ENCODE data around the gene ALG12. TPM values are rescaled to one million over a fixed set of nuclear protein-coding genes. Genes with fewer than 3 reads are reported as not detected.

ALG12 gene
- total and polyA plus RNA-seq, 5 donors from 2014 or later = 12.6 to 18.1 (median 15.5) TPM

- peaks cover 0 to 2% (median under 1%) of the 10 kb centered on the region in 4 donors for H3K4me1 Mint-ChIP-seq
- H3K36me3 ChIP-seq (ENCODE audit: control insufficient read depth, insufficient read depth, low read length) = peaks cover 25% of the 10 kb centered on the region
- peak overlapping the region in 1 of 3 donors; percentile 55 for H3K27ac Mint-ChIP-seq
- peaks cover 22% of the 10 kb centered on the region for H3K36me3 Mint-ChIP-seq
- H3K27me3 Mint-ChIP-seq = no peaks in the 10 kb centered on the region
- no peak overlapping the region for H3K4me3 Mint-ChIP-seq
- no peaks in the 10 kb centered on the region for H3K9me3 Mint-ChIP-seq
- no peaks in the 10 kb centered on the region for H3K4me1 ChIP-seq (ENCODE audit: control insufficient read depth, insufficient read depth, low read length, poor library complexity, severe bottlenecking)
- H3K27me3 ChIP-seq (ENCODE audit: control insufficient read depth, insufficient read depth, low read length) = no peaks in the 10 kb centered on the region
- ATAC-seq (ENCODE audit: low read depth in 2 of 2) = no peak
- H3K27ac ChIP-seq (ENCODE audit: insufficient read depth, low read length, poor library complexity, severe bottlenecking) = no peak overlapping the region
- H3K4me3 ChIP-seq (ENCODE audit: low read depth, low read length) = no peak overlapping the region
- H3K9me3 ChIP-seq (ENCODE audit: control insufficient read depth in 2 of 2, low read length in 2 of 2) = no peaks in the 10 kb centered on the region
- no peak for DNase-seq
Observed at GRCh38 chr22:49899530-49899929, 18.7 kb downstream of the ALG12 start.

DNA sequence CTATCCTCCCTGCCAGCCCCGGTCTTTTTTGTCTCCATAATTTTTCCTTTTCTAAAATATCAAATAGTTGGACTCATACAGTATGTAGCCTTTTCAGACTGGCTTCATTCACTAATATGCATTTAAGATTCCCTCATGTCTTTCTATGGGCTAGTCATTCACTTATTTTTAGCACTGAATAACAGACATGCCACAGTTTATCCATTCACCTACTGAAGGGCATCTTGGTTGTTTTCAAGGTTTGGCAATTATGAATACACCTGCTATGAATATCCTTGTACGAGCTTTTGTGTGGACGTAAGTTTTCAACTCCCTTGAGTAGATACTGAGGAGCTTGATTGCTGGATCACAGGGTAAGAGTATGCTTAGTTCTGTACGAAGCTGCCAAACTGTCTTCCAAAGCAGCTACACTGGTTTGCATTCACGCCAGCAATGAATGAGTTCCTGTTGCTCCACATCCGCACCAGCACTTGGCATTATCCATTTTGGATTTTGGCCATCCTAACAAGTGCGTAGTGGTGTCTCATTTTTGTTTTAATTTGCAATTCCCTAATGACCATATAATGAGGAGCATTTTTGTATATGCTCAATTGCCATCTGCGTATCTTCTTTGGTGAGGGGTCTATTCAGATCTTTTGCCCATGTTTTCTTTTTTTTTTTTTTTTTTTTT, 21.1 kb downstream of the ALG12 start:
- Mint-ChIP-seq H3K27ac (peak overlapping the region in 2 of 3 donors; percentile 42 to 62), H3K27me3 (no peaks in the 10 kb centered on the region), H3K9me3 (no peaks in the 10 kb centered on the region), H3K4me3 (no peak overlapping the region), H3K36me3 (peaks cover 26% of the 10 kb centered on the region), H3K4me1 (peaks cover 0 to 7% (median 4%) of the 10 kb centered on the region in 4 donors)
- Histone ChIP-seq H3K4me1 (ENCODE audit: control insufficient read depth, insufficient read depth, low read length, poor library complexity, severe bottlenecking) (no peaks in the 10 kb centered on the region), H3K27me3 (ENCODE audit: control insufficient read depth, insufficient read depth, low read length) (no peaks in the 10 kb centered on the region), H3K27ac (ENCODE audit: insufficient read depth, low read length, poor library complexity, severe bottlenecking) (no peak overlapping the region), H3K9me3 (ENCODE audit: control insufficient read depth in 2 of 2, low read length in 2 of 2) (no peaks in the 10 kb centered on the region), H3K36me3 (ENCODE audit: control insufficient read depth, insufficient read depth, low read length) (peaks cover 7% of the 10 kb centered on the region), H3K4me3 (ENCODE audit: low read depth, low read length) (no peak overlapping the region)
- no peak for ATAC-seq (ENCODE audit: low read depth in 2 of 2)
- DNase-seq = no peak

- ATAC-seq (ENCODE audit: low read depth in 2 of 2) = no peak
- Histone ChIP-seq H3K9me3 (ENCODE audit: control insufficient read depth in 2 of 2, low read length in 2 of 2) (no peaks in the 10 kb centered on the region), H3K4me3 (ENCODE audit: low read depth, low read length) (no peak overlapping the region), H3K27ac (ENCODE audit: insufficient read depth, low read length, poor library complexity, severe bottlenecking) (no peak overlapping the region), H3K27me3 (ENCODE audit: control insufficient read depth, insufficient read depth, low read length) (no peaks in the 10 kb centered on the region), H3K36me3 (ENCODE audit: control insufficient read depth, insufficient read depth, low read length) (peaks cover 2% of the 10 kb centered on the region), H3K4me1 (ENCODE audit: control insufficient read depth, insufficient read depth, low read length, poor library complexity, severe bottlenecking) (no peaks in the 10 kb centered on the region)
- Mint-ChIP-seq H3K27ac (peak overlapping the region in 1 of 3 donors; percentile 62), H3K9me3 (peaks cover 0 to 4% (median 0%) of the 10 kb centered on the region in 7 donors), H3K36me3 (peaks cover 27% of the 10 kb centered on the region), H3K4me3 (no peak overlapping the region), H3K27me3 (no peaks in the 10 kb centered on the region), H3K4me1 (peaks cover 0 to 11% (median 6%) of the 10 kb centered on the region in 4 donors)
- DNase-seq = no peak
Observed at GRCh38 chr22:49896201-49896600, 22.0 kb downstream of the ALG12 start.

DNA sequence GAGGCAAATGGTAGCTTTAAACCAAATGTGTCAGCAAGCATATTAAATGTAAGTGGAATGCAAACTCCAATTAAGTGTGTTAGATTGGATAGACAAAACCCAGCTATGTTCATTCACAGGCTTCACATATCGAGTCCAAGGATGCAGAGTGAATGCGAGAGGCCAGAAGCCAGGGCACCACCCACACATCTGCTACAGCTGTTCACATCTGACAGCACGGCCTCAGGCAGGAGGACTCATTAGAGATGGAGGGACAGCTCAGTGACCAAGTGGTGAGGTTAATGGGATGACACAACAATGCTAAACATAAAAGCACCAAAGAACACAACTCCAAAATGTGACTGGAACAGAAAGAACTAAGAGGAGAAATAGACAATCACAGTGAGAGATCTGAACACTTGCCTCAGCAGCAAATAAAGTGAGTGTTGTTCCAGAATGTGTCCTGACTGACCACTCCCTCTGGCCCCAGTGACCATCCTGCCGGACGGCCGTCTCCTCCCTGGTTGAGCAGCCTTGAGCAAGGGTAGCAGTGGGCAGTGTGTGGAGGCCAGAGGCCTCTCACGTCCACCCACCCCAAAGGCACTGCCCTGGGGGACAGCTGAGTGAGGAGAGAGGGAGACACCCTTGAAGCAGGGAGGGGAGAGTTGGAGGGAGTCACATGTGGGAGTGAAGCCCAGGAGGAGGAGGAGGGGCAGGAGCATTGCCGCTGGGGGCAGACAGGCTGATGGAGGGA, 23.8 kb downstream of the ALG12 start:
- Mint-ChIP-seq H3K27ac (peak overlapping the region in 2 of 3 donors; percentile 23 to 92), H3K4me1 (peaks cover 0 to 13% (median 7%) of the 10 kb centered on the region in 4 donors), H3K9me3 (peaks cover 0 to 5% (median 0%) of the 10 kb centered on the region in 7 donors), H3K36me3 (peaks cover 32% of the 10 kb centered on the region), H3K4me3 (no peak overlapping the region), H3K27me3 (no peaks in the 10 kb centered on the region)
- Histone ChIP-seq H3K4me1 (ENCODE audit: control insufficient read depth, insufficient read depth, low read length, poor library complexity, severe bottlenecking) (no peaks in the 10 kb centered on the region), H3K36me3 (ENCODE audit: control insufficient read depth, insufficient read depth, low read length) (peaks cover 5% of the 10 kb centered on the region), H3K4me3 (ENCODE audit: low read depth, low read length) (no peak overlapping the region), H3K9me3 (ENCODE audit: control insufficient read depth in 2 of 2, low read length in 2 of 2) (no peaks in the 10 kb centered on the region), H3K27me3 (ENCODE audit: control insufficient read depth, insufficient read depth, low read length) (no peaks in the 10 kb centered on the region), H3K27ac (ENCODE audit: insufficient read depth, low read length, poor library complexity, severe bottlenecking) (no peak overlapping the region)
- ATAC-seq (ENCODE audit: low read depth in 2 of 2) (no peak), DNase-seq (no peak)

GRCh38 chr22:49893025-49893424, 25.2 kb downstream of the ALG12 start:
- H3K27ac ChIP-seq (ENCODE audit: insufficient read depth, low read length, poor library complexity, severe bottlenecking) = no peak overlapping the region
- peaks cover 40% of the 10 kb centered on the region for H3K36me3 Mint-ChIP-seq
- H3K36me3 ChIP-seq (ENCODE audit: control insufficient read depth, insufficient read depth, low read length) = peaks cover 12% of the 10 kb centered on the region
- peak overlapping the region in 1 of 3 donors; percentile 47 for H3K27ac Mint-ChIP-seq
- H3K4me1 ChIP-seq (ENCODE audit: control insufficient read depth, insufficient read depth, low read length, poor library complexity, severe bottlenecking) = no peaks in the 10 kb centered on the region
- DNase-seq = no peak
- peaks cover 0 to 13% (median 7%) of the 10 kb centered on the region in 4 donors for H3K4me1 Mint-ChIP-seq
- H3K27me3 ChIP-seq (ENCODE audit: control insufficient read depth, insufficient read depth, low read length) = no peaks in the 10 kb centered on the region
- H3K9me3 ChIP-seq (ENCODE audit: control insufficient read depth in 2 of 2, low read length in 2 of 2) = no peaks in the 10 kb centered on the region
- H3K27me3 Mint-ChIP-seq = no peaks in the 10 kb centered on the region
- H3K4me3 ChIP-seq (ENCODE audit: low read depth, low read length) = no peak overlapping the region
- no peak overlapping the region for H3K4me3 Mint-ChIP-seq
- peaks cover 0 to 5% (median 0%) of the 10 kb centered on the region in 7 donors for H3K9me3 Mint-ChIP-seq
- ATAC-seq (ENCODE audit: low read depth in 2 of 2) = no peak

- ATAC-seq (ENCODE audit: low read depth in 2 of 2) = no peak
- Histone ChIP-seq H3K4me1 (ENCODE audit: control insufficient read depth, insufficient read depth, low read length, poor library complexity, severe bottlenecking) (no peaks in the 10 kb centered on the region), H3K27me3 (ENCODE audit: control insufficient read depth, insufficient read depth, low read length) (no peaks in the 10 kb centered on the region), H3K27ac (ENCODE audit: insufficient read depth, low read length, poor library complexity, severe bottlenecking) (no peak overlapping the region), H3K36me3 (ENCODE audit: control insufficient read depth, insufficient read depth, low read length) (peaks cover 18% of the 10 kb centered on the region), H3K9me3 (ENCODE audit: control insufficient read depth in 2 of 2, low read length in 2 of 2) (no peaks in the 10 kb centered on the region), H3K4me3 (ENCODE audit: low read depth, low read length) (no peak overlapping the region)
- H3K4me1 Mint-ChIP-seq = peaks cover 0 to 13% (median 7%) of the 10 kb centered on the region in 4 donors
- H3K27me3 Mint-ChIP-seq = no peaks in the 10 kb centered on the region
- no peak for DNase-seq
- no peak overlapping the region for H3K4me3 Mint-ChIP-seq
- peak overlapping the region in 1 of 3 donors; percentile 47 for H3K27ac Mint-ChIP-seq
- peaks cover 0 to 5% (median 0%) of the 10 kb centered on the region in 7 donors for H3K9me3 Mint-ChIP-seq
- peaks cover 44% of the 10 kb centered on the region for H3K36me3 Mint-ChIP-seq
Observed at GRCh38 chr22:49892226-49892899, 25.9 kb downstream of the ALG12 start.

DNA sequence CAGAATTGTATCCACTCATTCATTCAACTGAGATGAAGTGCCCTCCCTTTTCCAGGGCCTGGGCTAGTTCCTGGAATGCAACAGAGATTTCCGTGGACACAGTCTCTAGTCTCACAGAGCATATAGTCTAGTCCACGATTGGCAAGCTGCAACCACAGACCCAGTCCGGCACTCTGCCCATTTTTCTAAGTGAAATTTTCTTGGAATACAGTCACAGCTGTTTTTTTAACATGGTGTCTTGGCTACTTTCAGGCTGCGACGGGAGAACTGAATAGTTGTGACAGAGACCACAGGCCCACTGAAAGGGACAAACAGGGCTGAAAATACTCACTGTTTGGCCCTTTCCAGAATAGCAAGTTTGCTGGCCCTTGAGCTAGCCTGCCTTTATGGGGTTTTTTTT, 29.2 kb downstream of the ALG12 start:
- Mint-ChIP-seq H3K9me3 (peaks cover 0 to 5% (median 0%) of the 10 kb centered on the region in 7 donors), H3K4me3 (no peak overlapping the region), H3K36me3 (peaks cover 44% of the 10 kb centered on the region), H3K27ac (no peak overlapping the region), H3K4me1 (peaks cover 0 to 13% (median 6%) of the 10 kb centered on the region in 4 donors), H3K27me3 (no peaks in the 10 kb centered on the region)
- H3K27me3 ChIP-seq (ENCODE audit: control insufficient read depth, insufficient read depth, low read length) = no peaks in the 10 kb centered on the region
- no peak overlapping the region for H3K4me3 ChIP-seq (ENCODE audit: low read depth, low read length)
- ATAC-seq (ENCODE audit: low read depth in 2 of 2) (no peak), DNase-seq (no peak)
- H3K4me1 ChIP-seq (ENCODE audit: control insufficient read depth, insufficient read depth, low read length, poor library complexity, severe bottlenecking) = no peaks in the 10 kb centered on the region
- H3K9me3 ChIP-seq (ENCODE audit: control insufficient read depth in 2 of 2, low read length in 2 of 2) = no peaks in the 10 kb centered on the region
- H3K27ac ChIP-seq (ENCODE audit: insufficient read depth, low read length, poor library complexity, severe bottlenecking) = no peak overlapping the region
- peaks cover 49% of the 10 kb centered on the region for H3K36me3 ChIP-seq (ENCODE audit: control insufficient read depth, insufficient read depth, low read length)
